ENCODE data around the gene PSAPL1.

The PSAPL1 gene

DNA sequence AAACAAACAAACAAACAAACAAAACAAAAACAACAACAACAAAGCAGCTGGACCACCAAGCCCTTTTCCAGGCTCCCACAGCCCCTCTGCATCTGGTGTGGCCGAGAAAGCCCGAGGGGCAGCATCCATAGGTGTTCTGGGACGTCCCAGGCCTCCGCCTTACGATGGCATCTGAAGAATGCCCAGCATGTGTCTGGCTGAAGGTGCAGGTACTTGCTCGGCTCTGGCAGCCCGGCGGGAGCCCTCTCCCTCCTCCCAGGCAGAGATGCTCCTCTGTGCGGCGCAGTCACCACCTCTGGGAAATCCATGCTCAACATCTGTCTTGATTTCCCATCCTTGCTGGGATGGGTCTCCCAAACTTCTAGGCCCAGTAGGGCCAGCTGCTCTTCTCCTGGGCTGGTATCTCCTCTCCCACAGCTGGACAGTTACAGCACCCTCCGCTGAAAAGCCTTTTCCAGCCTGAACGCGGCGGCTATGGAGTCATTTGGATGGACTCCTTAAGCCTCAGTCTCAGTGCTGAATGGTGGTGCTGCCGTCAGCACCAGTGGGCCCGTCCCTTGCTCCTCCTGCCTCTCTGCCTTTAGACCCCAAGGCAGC, 4.3 kb downstream of the PSAPL1 start:
- DNase-seq: no peak

DNA sequence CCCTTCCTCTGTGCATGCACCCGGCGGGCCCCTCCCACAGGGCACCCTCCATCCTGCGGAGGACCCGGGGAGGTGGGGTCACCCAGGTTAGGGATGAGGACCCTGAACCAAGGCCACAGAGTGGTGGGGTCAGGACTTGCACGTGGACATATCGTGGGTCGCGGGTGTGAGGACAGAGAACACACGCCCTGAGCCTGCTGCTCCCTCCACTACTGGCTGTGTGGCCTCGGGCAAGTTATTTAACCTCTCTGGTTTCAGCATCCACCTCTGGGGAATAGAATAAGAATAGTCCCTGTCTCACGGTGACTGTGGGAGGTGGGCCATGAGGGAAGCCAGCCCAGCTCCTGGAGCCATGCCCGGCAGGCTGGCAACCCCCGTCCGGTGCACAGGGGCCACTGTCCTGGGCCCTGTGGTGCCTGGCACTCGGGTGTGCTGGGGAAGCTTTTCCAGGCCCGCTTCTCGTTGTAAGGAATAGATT, 5.1 kb downstream of the PSAPL1 start:
- no peak for DNase-seq

DNA sequence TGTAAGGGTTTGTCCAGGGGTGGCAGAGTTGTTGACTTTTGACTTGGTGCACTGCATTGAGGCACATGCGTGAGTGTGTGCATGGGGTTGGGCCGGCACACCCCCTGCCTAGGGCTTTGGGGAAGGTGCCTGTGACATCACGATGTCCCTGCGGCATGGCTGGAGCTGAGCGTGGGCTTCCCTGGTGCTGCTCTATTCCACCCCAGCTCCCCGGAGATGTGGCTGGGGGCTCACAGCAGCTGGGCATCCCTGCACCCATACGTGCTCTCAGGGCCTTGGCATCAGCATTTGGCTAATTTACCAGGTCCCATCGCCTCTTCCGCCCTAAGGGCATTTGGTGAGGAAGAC, 5.7 kb downstream of the PSAPL1 start:
- DNase-seq: no peak

DNA sequence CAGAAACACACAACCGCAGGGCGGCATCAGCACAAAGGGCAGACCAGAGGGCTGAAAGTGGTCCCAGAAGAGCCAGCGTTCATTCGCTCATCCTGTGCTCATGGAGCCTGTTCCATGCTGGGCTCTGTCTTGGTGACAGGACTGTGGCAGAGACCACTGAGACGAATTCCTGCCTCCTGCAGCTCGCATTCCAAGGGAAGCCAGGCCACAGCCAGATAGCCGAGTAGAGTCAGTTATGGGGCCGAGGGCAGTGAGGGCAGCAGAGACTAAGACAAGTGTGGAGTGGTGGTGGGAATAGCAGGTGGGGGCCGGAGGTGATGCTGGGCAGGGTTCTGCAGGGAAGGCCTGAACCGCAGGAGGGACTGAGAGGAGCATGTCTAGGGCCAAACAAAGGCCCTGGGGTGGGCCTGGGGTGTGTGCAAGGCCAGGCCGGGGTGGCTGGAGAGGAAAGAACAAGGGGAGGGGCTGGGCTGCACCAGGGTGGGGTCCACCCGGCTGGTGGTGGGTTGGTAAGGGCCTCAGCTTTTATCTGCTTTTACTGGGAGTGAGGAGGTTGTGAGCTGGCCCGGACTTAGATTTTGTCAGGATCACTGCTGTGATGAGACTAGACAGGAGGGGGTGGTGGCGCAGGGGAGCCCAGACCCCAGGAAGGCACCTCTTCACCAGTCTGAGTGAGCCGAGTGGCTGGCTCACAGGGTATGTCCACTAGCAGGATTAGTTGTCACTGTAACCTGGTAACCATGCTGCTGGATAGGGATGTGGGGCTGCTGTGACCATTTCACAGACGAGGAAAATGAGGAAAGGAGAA, 6.3 kb downstream of the PSAPL1 start:
- DNase-seq: no peak

DNA sequence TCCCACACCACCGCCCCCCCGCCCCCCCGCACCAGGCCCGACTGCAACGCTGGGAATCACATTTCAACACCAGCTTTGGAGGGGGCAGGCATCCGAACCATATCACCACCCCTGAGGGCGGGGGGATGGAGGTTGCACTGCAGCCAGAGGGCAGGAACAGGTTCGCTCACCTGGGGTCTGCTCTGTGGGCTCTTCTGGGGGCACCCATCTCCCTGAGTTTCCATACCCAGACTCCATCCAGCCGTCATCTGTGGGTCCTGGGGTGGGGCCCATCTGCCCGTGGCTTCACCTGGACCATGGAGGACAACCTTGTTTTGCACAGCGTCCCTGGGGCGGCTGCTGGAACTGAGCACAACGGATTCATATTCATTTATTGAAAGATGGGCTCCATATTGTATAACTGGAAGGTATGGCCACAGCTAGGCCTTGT, 6.9 kb downstream of the PSAPL1 start:
- DNase-seq: no peak

DNA sequence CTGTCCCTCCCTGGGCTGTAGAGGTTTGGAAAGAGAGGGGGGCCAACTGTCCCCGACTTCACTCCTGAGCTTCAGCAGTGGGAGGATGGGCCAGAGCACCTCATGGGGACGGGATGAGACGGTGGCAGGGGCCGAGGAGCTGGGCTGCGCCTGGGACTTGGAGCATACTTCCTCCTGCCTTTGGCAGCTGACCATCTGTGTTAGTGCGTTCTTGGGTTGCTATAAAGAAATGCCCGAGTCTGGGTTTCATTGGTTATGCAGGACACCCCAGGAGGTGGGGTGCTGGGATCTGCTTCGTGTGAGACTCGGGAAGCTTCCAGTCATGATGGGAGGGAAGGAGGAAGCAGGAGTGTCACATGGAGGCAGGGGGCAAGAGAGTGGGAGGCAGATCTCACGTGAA, 7.4 kb downstream of the PSAPL1 start:
- no peak for DNase-seq

DNA sequence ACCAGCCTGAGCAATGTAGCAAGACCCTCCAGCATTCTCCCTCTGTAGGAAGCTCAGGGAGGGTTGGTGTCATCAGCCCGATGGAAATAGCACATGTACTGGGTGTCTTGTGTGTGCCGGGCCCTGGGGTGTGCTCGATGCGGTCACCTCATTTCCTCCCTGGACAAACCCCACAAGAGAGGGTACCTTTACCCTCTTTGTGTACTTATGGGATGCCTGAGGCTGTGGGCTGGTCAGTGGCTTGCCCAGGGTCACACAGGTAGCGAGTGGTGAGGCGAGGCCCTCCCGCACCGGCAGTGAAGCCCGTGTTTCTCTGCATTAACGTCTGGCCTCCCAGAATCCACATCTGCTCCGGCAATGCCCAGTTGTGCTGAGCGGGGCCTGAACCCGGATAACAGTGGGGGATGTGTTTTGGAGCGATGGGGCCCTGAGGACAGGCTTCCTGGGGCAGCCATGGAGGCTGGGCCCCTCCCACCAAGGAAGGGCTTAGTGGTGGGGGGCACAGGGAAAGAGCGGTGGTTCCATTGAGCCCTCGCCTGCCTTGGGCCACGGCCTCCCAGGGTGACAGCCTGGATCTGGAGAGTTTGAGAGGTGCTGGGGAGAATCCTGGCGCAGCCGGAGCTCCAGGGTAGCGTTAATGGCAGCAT, 8.1 kb downstream of the PSAPL1 start:
- DNase-seq: no peak

DNA sequence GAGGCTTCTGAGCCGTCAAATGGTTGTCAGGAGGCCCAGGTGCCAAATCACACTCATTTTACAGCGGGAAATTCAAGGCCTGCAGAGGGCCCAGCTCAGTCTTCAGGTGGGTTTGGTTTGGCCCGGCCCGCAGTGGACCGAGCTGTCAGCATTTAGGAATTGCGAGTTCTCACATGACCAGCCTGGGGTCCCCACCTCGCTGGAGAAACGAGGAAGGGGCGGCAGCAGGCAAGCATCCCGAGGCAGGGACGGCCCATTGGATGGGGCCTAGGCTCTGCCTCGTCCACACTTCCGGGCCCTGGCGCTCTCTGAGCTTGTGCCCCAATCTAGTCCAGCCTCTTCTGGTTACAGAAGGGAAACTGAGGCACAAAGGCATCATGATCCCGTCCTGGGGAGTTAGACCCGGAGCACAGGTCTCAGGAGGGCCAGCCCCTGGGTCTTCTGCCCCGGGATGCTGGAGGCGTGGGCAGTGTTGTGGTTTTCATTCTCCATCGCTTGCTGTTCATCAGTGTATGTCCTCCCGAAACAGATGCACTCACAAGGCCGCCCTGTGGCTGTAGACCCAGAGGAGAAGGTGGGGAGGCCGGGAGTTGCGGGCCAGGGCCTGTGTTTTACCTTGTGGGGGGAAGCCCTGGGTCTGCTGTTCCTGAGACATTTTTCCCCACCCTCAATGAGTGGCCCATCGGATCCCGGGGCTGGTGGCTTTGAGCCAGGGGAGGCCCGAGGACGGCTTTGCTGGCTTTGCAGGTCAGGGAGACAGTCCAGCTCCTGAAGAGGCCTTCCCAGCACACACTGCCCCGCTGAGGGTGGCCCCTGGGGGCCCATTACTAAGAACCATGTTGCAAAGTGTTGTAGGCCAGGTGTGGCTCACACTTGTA, 8.9 kb downstream of the PSAPL1 start:
- no peak for DNase-seq

- DNase-seq: no peak
These were observed 9.6 kb downstream of the PSAPL1 start for GRCh38 chr4:7425124-7425523.

DNA sequence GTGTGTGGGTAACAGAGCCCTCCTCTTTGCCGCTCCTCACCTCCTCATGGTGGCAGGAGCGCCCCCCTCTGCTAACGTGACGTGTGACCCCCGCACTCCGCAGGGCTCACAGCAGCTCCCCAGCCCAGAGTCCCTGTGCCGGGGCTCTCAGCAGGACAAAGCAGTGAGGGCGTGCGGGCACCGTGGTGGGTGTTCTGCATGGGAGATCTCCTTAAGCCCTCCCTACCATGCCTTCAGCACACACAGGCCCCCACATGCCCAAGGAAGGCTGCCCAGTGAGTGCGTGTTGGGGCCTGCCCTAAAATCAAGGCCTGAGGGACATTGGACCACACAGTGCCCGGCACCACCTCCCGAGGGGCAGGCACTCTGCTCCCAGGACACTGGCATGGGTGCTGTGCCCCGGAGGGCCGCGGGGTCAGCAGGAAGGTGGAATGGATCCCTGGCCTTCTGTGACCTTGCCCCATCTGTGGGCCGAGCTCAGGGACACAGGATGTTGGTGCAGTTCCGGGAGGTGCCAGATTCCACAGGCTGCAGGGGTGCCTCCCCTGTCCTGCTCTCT, 10.1 kb downstream of the PSAPL1 start:
- no peak for DNase-seq

DNA sequence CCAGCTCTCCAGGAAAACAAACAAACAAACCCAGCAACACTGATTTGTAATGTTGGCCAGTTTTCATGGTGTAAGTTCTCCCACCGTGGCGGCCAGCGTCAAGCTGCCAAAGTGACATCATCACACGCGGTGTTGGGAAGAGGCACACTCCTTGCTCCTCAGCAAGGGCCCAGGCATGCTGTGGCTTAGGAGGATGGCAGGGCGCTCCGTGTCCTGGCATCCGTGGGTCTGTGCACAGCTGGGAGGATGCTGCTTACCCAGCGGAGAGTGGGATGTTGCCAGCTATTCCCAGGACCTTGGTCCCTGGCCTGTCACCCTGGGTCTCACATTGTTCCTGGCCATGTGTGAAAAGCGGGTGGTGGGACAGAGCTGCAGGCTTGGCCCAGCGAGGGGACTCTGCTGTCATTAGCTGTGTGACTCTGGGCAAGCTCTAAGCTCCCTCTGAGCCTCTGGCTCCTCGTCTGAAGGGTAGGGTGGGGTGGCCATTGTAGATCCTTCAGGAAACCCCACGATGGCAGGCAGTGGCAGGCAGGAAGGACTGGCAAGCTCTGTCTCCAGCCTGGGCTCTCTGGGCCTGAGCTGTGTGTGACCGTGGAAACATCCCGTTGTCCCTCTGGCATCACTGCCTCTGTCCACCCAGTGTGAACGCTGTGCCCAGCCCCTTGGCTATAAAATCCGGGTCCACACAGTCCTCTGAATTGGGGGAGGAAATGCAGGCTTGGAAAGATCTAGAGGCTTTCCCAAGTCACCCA, 10.8 kb downstream of the PSAPL1 start:
- DNase-seq: no peak

- no peak for DNase-seq
These were observed 11.3 kb downstream of the PSAPL1 start for GRCh38 chr4:7423391-7423790.

GRCh38 chr4:7422898-7423180, 11.9 kb downstream of the PSAPL1 start:
- DNase-seq: no peak

- no peak for DNase-seq
These were observed 12.4 kb downstream of the PSAPL1 start for GRCh38 chr4:7422151-7422897.

GRCh38 chr4:7421356-7422150, 13.2 kb downstream of the PSAPL1 start:
- DNase-seq: no peak

GRCh38 chr4:7420661-7421040, 14.1 kb downstream of the PSAPL1 start:
- no peak for DNase-seq

DNA sequence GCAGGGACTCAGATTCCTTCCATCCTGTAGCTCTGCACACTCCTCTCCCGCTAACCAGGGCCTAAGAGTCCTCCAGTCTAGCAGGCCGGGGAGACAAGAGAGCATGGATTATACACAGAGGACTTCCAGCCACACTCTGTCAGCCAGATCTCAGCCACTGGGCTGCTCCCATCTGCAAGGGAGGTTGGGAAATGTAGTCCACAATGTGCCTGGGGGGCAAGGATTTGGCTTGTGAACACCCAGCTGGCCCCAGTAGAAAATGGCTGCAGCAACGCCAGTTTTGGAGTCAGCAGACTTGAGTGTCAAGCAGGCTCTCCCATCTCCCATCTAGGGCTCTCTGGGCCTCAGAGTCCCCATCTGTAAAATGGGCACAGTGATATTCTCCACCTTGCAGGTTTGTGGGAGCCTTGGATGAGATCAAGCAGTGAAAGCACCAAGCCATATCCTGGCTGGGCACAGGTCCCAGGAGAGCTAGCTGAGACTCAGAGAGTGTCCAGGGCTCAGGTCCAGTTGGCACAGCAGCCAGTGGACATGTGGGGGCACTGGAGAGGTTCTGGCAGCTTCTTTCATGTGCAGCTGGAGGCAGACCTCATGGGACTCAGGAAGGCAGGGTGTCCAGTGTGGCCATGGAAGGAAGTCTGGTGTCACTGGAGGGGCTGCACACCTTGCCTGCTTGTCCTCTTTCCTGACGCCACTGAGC, 14.6 kb downstream of the PSAPL1 start:
- DNase-seq: no peak

GRCh38 chr4:7418131-7418943, 16.4 kb downstream of the PSAPL1 start:
- no peak for DNase-seq

- no peak for DNase-seq
These were observed 17.1 kb downstream of the PSAPL1 start for GRCh38 chr4:7417639-7418038.

Data from DMS153 (cell line).